Spleen (tissue), 7 donors: ENCODE measurements around the gene TMEM256.
A peak's percentile ranks its signal among the peaks of the same experiment; 100 is the strongest.

Experiments used
- CTCF ChIP-seq, 11 experiments: fragments of 200-600 bp in 7 of 11; fragments of 450-650 bp in 4 of 11; sonication (generic) in 4 of 11; IDR thresholded peaks in 8 of 11; conservative IDR thresholded peaks in 3 of 11; 1 replicate in 7 of 11; 2 replicates in 4 of 11; pipeline versions ENCODE4 v1.4.0 to v1.8.0; 2016 to 2021; ENCODE audit warnings: antibody characterized with exemption in 11 of 11, inconsistent platforms in 4 of 11, mild to moderate bottlenecking in 1 of 11
- POLR2A ChIP-seq, 3 donors: fragments of 450-650 bp; IDR thresholded peaks; one replicate each; pipeline ENCODE4 v1.5.1; 2017; ENCODE audit warnings: antibody characterized with exemption in 3 of 3, mild to moderate bottlenecking in 1 of 3
- POLR2AphosphoS5 ChIP-seq, 3 donors: sonication (generic); formaldehyde crosslinking; IDR thresholded peaks; one replicate each; pipeline ENCODE4 v1.5.1; 2017; ENCODE audit warnings: antibody characterized with exemption in 3 of 3
- donor health status: DM: no; HTN: no; CAD: no; lungs with moderate emphysema.
- donor health status: DM: no; HTN: no; CAD: no.
- donor health status: DM: no; HTN: no; CAD: no.

GRCh38 chr17:7439462-7440112 is 35.7 kb upstream of the TMEM256 start, which contains the start of gene FGF11:
- TF ChIP-seq CTCF (IDR thresholded peaks at IDR 0.05 in 8 of 11, conservative IDR thresholded peaks at IDR 0.05 in 3 of 11) (no peak), POLR2A (IDR thresholded peaks at IDR 0.05) (no peak), POLR2AphosphoS5 (IDR thresholded peaks at IDR 0.05) (peak in 2 of 3 donors; percentile 20 to 42)
